ENCODE data around the gene MTOR. TPM values are rescaled to one million over a fixed set of nuclear protein-coding genes. Genes with fewer than 3 reads are reported as not detected.

The MTOR gene
- total RNA-seq, 1 experiment from 2014 or later: 48.0 TPM

GRCh38 chr1:11294951-11295350 is 32.6 kb upstream of the MTOR start:
- no peak for ATAC-seq
- no peaks in the 10 kb centered on the region for H3K27me3 ChIP-seq (ENCODE audit: low read length)
- H3K27ac ChIP-seq (ENCODE audit: low read length): no peak overlapping the region
- H3K4me1 ChIP-seq (ENCODE audit: insufficient read depth, low read length): no peaks in the 10 kb centered on the region
- no peaks in the 10 kb centered on the region for H4K20me1 ChIP-seq (ENCODE audit: low read length)
- H2AFZ ChIP-seq (ENCODE audit: low read length): no peak overlapping the region
- TF ChIP-seq EZH2 (IDR thresholded peaks at IDR 0.05; ENCODE audit: low read length, unreplicated experiment) (no peak), EZH2phosphoT487 (IDR thresholded peaks at IDR 0.05; ENCODE audit: borderline replicate concordance, low read length) (no peak), CTCF (conservative IDR thresholded peaks at IDR 0.05; ENCODE audit: low read depth, low read length) (no peak)
- no peak overlapping the region for H3K9ac ChIP-seq (ENCODE audit: low read length)
- H3K79me2 ChIP-seq (ENCODE audit: low read length): no peaks in the 10 kb centered on the region
- intact Hi-C loops (cut with micrococcal nuclease): no loop called here
- H3F3A ChIP-seq (ENCODE audit: low read length, unreplicated experiment): no peaks in the 10 kb centered on the region
- H3K9me3 ChIP-seq (ENCODE audit: low read length): no peaks in the 10 kb centered on the region
- DNase-seq: no peak
- CTCF ChIA-PET: no interaction called here
- 0 out of 2 replicates have a peak, but pooled peaks cover 8% of the 10 kb centered on the region for H3K36me3 ChIP-seq (ENCODE audit: low read depth, low read length)
- no TSS peak for BruUV-seq (replicated peaks)
- H3K4me3 ChIP-seq (ENCODE audit: low read length): no peak overlapping the region
- H3K9me2 ChIP-seq (replicated peaks; ENCODE audit: low read length): no peaks in the 10 kb centered on the region
- POLR2A ChIA-PET (ENCODE audit: unreplicated experiment): no interaction called here
- H3K4me2 ChIP-seq (ENCODE audit: low read length): no peak overlapping the region

GRCh38 chr1:11293856-11294255 is 31.5 kb upstream of the MTOR start:
- H3K27ac ChIP-seq (ENCODE audit: low read length): no peak overlapping the region
- DNase-seq (no peak), ATAC-seq (no peak)
- no TSS peak for BruUV-seq (replicated peaks)
- H3K27me3 ChIP-seq (ENCODE audit: low read length): no peaks in the 10 kb centered on the region
- intact Hi-C loops (cut with micrococcal nuclease): no loop called here
- no peaks in the 10 kb centered on the region for H3K9me3 ChIP-seq (ENCODE audit: low read length)
- 0 out of 2 replicates have a peak, but pooled peaks cover 8% of the 10 kb centered on the region for H3K36me3 ChIP-seq (ENCODE audit: low read depth, low read length)
- TF ChIP-seq EZH2 (IDR thresholded peaks at IDR 0.05; ENCODE audit: low read length, unreplicated experiment) (no peak), CTCF (conservative IDR thresholded peaks at IDR 0.05; ENCODE audit: low read depth, low read length) (no peak), EZH2phosphoT487 (IDR thresholded peaks at IDR 0.05; ENCODE audit: borderline replicate concordance, low read length) (no peak)
- no peaks in the 10 kb centered on the region for H3K9me2 ChIP-seq (replicated peaks; ENCODE audit: low read length)
- H3K4me3 ChIP-seq (ENCODE audit: low read length): no peak overlapping the region
- ChIA-PET POLR2A (ENCODE audit: unreplicated experiment) (no interaction called here), CTCF (no interaction called here)
- no peaks in the 10 kb centered on the region for H3K79me2 ChIP-seq (ENCODE audit: low read length)
- H3K9ac ChIP-seq (ENCODE audit: low read length): no peak overlapping the region
- H3K4me2 ChIP-seq (ENCODE audit: low read length): no peak overlapping the region
- H3K4me1 ChIP-seq (ENCODE audit: insufficient read depth, low read length): no peaks in the 10 kb centered on the region
- H3F3A ChIP-seq (ENCODE audit: low read length, unreplicated experiment): no peaks in the 10 kb centered on the region
- H2AFZ ChIP-seq (ENCODE audit: low read length): no peak overlapping the region
- H4K20me1 ChIP-seq (ENCODE audit: low read length): no peaks in the 10 kb centered on the region

GRCh38 chr1:11291049-11291448 is 28.7 kb upstream of the MTOR start:
- BruUV-seq (replicated peaks): no TSS peak

More at GRCh38 chr1:11291049-11291448, 28.7 kb upstream of the MTOR start:
- Histone ChIP-seq H3K4me1 (ENCODE audit: insufficient read depth, low read length) (no peaks in the 10 kb centered on the region), H3K27me3 (ENCODE audit: low read length) (no peaks in the 10 kb centered on the region), H3K4me2 (ENCODE audit: low read length) (no peak overlapping the region), H3K9me2 (replicated peaks; ENCODE audit: low read length) (no peaks in the 10 kb centered on the region), H3K4me3 (ENCODE audit: low read length) (no peak overlapping the region), H3K36me3 (ENCODE audit: low read depth, low read length) (peaks cover 14% of the 10 kb centered on the region; the same call in 1 of the 2 replicates), H4K20me1 (ENCODE audit: low read length) (0 out of 2 replicates have a peak, but pooled peaks cover 3% of the 10 kb centered on the region), H2AFZ (ENCODE audit: low read length) (no peak overlapping the region), H3K9me3 (ENCODE audit: low read length) (no peaks in the 10 kb centered on the region), H3K79me2 (ENCODE audit: low read length) (peaks cover 3% of the 10 kb centered on the region; the same call in 1 of the 2 replicates), H3K27ac (ENCODE audit: low read length) (no peak overlapping the region), H3K9ac (ENCODE audit: low read length) (no peak overlapping the region), H3F3A (ENCODE audit: low read length, unreplicated experiment) (no peaks in the 10 kb centered on the region)
- no peak for ATAC-seq
- no peak for TF ChIP-seq EZH2phosphoT487 (IDR thresholded peaks at IDR 0.05; ENCODE audit: borderline replicate concordance, low read length)
- TF ChIP-seq CTCF (conservative IDR thresholded peaks at IDR 0.05; ENCODE audit: low read depth, low read length): no peak
- no peak for TF ChIP-seq EZH2 (IDR thresholded peaks at IDR 0.05; ENCODE audit: low read length, unreplicated experiment)
- intact Hi-C loops (cut with micrococcal nuclease): no loop called here
- no peak for DNase-seq
- POLR2A ChIA-PET (ENCODE audit: unreplicated experiment): interaction anchor here (0.8 kb wide), 1 partner anchor 79 kb away, joined by 4 read pairs; no protein-coding TSS in a partner anchor
- CTCF ChIA-PET: no interaction called here
